ENCODE results near the gene PKP4. TPM values are rescaled to one million over a fixed set of nuclear protein-coding genes. Genes with fewer than 3 reads are reported as not detected.
A peak's percentile ranks its signal among the peaks of the same experiment; 100 is the strongest.
"Not testable (repeated sequence)": the region's sequence is repeated elsewhere in the genome, so short reads cannot be mapped to it uniquely, and the experiment has no call there.

PKP4 gene
- total RNA-seq, 1 donor from 2014 or later = 39.4 TPM

DNA sequence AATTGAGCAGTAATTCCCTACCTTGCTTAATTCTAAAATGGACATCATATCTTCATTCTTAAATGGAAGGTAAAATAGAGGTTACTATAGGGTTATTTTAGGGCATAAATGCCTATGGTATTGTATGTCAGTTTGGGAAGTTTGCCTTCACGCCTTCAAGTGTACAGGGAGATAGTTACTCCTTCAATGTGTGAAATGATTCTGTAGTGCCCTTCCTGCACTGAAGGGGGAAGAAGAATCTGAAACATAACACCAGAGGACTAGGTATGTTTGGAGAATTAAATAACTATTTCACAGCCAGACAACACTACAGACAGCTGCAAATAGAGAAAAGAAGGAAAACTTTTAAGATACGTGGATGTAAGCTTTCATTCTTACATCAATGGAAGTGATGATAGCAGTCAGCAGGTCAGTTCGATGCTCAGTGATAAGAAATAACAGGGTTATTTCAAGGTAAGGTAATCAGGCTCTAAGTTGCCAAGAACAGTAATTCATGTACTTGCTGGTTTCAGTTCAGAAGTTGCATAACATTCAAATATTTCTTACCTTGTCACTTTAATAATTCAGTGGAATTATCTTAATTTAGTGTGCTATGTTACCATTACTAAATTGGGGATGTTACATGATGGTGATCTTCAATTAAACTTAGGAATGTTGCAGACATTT lies 4.0 kb downstream of the PKP4 start:
- Mint-ChIP-seq H3K27me3 (ENCODE audit: low read depth) (no peaks in the 10 kb centered on the region), H3K4me3 (ENCODE audit: unreplicated experiment) (no peak overlapping the region), H3K27ac (ENCODE audit: unreplicated experiment) (peak overlapping the region; percentile 14), H3K36me3 (ENCODE audit: low read depth) (no peaks in the 10 kb centered on the region), H3K4me1 (ENCODE audit: low read depth) (peaks cover 52% of the 10 kb centered on the region), H3K9me3 (ENCODE audit: low read depth) (no peaks in the 10 kb centered on the region)
- DNase-seq (ENCODE audit: low spot score) = no peak
- TF ChIP-seq, protein P1, sequence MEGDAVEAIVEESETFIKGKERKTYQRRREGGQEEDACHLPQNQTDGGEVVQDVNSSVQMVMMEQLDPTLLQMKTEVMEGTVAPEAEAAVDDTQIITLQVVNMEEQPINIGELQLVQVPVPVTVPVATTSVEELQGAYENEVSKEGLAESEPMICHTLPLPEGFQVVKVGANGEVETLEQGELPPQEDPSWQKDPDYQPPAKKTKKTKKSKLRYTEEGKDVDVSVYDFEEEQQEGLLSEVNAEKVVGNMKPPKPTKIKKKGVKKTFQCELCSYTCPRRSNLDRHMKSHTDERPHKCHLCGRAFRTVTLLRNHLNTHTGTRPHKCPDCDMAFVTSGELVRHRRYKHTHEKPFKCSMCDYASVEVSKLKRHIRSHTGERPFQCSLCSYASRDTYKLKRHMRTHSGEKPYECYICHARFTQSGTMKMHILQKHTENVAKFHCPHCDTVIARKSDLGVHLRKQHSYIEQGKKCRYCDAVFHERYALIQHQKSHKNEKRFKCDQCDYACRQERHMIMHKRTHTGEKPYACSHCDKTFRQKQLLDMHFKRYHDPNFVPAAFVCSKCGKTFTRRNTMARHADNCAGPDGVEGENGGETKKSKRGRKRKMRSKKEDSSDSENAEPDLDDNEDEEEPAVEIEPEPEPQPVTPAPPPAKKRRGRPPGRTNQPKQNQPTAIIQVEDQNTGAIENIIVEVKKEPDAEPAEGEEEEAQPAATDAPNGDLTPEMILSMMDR (IDR thresholded peaks at IDR 0.05) = peak; percentile 73

DNA sequence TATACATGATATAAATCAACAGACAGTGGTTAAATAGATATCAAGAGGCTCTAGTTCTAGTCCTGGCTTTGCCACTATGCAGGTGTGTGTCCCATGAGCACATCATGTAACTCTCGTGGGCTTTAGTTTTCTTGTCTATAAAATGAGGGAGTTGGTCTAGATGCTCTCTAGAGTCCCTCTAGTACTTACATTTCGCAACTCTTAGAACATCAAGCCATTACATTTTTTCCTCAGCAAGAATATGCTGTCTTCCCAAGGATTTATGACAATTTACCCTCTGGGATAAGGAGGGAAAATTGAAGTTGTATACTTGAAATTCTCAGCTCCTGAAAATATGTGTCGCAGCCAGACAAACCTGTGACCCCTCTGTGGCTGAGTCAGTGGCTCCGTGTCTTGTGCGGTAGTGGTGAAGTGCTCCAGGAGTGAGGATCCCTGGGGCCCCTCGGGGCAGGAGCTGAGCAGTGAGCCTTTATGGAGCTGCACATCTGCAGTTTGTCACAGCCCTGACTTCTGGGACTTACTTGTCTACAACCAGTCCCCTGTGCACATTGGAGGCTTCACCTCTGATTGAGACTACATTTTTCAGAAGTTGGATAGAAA lies 6.8 kb downstream of the PKP4 start:
- no peak for DNase-seq (ENCODE audit: low spot score)
- TF ChIP-seq, protein P1 (IDR thresholded peaks at IDR 0.05) = no peak
- peak overlapping the region; percentile 36 for H3K27ac Mint-ChIP-seq (ENCODE audit: unreplicated experiment)
- H3K36me3 Mint-ChIP-seq (ENCODE audit: low read depth) = no peaks in the 10 kb centered on the region
- no peaks in the 10 kb centered on the region for H3K9me3 Mint-ChIP-seq (ENCODE audit: low read depth)
- H3K4me1 Mint-ChIP-seq (ENCODE audit: low read depth) = peaks cover 42% of the 10 kb centered on the region
- H3K27me3 Mint-ChIP-seq (ENCODE audit: low read depth) = no peaks in the 10 kb centered on the region
- no peak overlapping the region for H3K4me3 Mint-ChIP-seq (ENCODE audit: unreplicated experiment)

DNA sequence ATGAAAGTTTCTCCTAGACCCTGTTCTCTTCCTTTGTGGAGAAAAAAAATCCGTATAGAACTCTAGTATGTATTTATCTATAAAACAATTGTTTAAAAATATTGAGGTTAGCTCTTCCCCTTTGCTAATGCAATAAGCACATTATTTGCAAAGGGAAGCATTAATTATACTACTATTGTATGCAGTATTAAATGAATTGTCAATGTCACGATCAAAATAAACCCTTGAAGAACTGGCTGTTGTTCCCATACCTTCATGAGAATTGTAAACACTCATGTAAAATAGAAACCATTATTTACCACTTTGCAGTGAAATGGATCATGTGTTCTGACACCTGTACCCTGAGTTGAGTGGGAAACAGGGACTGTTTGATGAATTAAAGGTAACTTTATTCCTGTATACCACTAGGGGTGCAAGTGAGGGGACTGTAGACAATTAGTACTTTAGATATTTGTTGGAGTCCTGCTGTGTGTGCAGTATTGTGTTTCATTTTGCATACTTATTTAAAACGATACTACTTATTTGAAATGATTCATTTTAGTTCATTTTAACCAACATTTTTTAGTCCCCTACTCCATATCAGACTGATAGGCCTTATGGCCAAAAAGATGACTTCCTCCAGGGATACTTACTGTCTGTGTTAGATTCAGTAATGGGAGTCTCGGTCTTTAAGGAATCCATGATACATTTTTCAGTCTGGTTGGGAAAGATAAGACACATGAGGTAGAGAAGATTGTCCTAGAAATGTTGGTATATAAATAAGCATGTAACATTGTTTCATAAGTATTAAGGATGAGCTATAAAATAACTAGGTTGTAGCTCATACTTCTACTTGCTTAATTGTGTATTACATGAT lies 7.9 kb downstream of the PKP4 start:
- Mint-ChIP-seq H3K36me3 (ENCODE audit: low read depth) (no peaks in the 10 kb centered on the region), H3K4me3 (ENCODE audit: unreplicated experiment) (no peak overlapping the region), H3K27me3 (ENCODE audit: low read depth) (no peaks in the 10 kb centered on the region), H3K4me1 (ENCODE audit: low read depth) (peaks cover 31% of the 10 kb centered on the region), H3K9me3 (ENCODE audit: low read depth) (no peaks in the 10 kb centered on the region), H3K27ac (ENCODE audit: unreplicated experiment) (no peak overlapping the region)
- TF ChIP-seq, protein P1 (IDR thresholded peaks at IDR 0.05) = peak; percentile 78
- no peak for DNase-seq (ENCODE audit: low spot score)

DNA sequence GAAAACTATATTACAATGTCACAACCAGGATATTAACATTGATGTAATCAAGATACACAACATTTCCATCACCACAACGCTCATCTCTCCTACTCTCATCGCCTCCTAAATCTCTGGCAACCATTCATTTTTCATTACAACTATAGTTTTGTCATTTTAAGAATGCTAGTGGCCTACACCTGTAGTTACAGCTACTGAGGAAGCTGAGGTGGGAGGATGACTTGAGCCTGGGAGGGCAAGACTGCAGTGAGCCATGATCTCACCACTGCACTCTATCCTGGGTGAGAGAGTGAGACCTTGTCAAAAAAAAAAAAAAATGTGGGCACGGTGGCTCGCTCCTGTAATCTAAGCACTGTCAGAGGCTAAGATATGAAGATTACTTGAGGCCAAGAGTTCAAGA lies 10.5 kb downstream of the PKP4 start:
- Mint-ChIP-seq H3K9me3 (ENCODE audit: low read depth) (no peaks in the 10 kb centered on the region), H3K36me3 (ENCODE audit: low read depth) (peaks cover 11% of the 10 kb centered on the region), H3K27ac (ENCODE audit: unreplicated experiment) (no peak overlapping the region), H3K4me3 (ENCODE audit: unreplicated experiment) (no peak overlapping the region), H3K4me1 (ENCODE audit: low read depth) (peaks cover 11% of the 10 kb centered on the region), H3K27me3 (ENCODE audit: low read depth) (no peaks in the 10 kb centered on the region)
- TF ChIP-seq, protein P1 (IDR thresholded peaks at IDR 0.05) = no peak
- DNase-seq (ENCODE audit: low spot score) = no peak

DNA sequence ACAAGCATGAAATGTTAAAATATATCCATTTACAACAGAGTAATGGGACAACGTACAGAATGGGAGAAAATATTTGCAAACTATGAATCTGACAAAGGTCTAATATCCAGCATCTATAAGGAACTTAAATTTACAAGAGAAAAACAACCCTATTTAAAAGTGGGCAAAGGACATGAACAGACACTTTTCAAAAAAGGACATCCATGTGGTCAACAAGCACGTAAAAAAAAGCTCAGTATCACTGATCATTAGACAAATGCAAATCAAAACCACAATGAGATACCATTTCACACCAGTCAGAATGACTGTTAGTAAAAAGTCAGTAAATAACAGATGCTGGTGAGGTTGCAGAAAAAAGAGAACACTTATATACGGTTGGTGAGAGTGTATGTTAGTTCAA lies 16.1 kb downstream of the PKP4 start:
- H3K27me3 Mint-ChIP-seq (ENCODE audit: low read depth); H3K4me3 Mint-ChIP-seq (ENCODE audit: unreplicated experiment); DNase-seq (ENCODE audit: low spot score); H3K9me3 Mint-ChIP-seq (ENCODE audit: low read depth); H3K27ac Mint-ChIP-seq (ENCODE audit: unreplicated experiment): not testable (repeated sequence)
- Mint-ChIP-seq H3K4me1 (ENCODE audit: low read depth) (peaks cover 14% of the 10 kb centered on the region), H3K36me3 (ENCODE audit: low read depth) (peaks cover 16% of the 10 kb centered on the region)

DNA sequence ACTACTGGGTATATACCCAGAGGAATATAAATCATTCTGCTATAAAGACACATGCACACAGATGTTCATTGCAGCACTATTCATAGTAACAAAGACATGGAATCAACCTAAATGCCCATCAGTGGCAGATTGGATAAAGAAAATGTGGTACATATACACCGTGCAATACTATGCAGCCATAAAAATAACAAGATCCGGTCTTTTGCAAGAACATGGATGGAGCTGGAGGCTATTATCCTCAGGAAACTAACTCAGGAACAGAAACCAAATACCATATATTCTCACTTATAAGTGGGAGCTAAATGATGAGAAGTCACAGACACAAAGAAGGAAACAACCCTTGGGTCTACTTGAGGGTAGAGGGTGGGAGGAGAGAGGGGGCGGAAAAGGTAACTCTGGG lies 16.5 kb downstream of the PKP4 start:
- DNase-seq (ENCODE audit: low spot score); H3K4me3 Mint-ChIP-seq (ENCODE audit: unreplicated experiment); H3K9me3 Mint-ChIP-seq (ENCODE audit: low read depth); H3K27ac Mint-ChIP-seq (ENCODE audit: unreplicated experiment); H3K27me3 Mint-ChIP-seq (ENCODE audit: low read depth): not testable (repeated sequence)
- peaks cover 16% of the 10 kb centered on the region for H3K36me3 Mint-ChIP-seq (ENCODE audit: low read depth)
- peaks cover 19% of the 10 kb centered on the region for H3K4me1 Mint-ChIP-seq (ENCODE audit: low read depth)
